ENCODE data around the gene PTPRCAP.

The PTPRCAP gene

DNA sequence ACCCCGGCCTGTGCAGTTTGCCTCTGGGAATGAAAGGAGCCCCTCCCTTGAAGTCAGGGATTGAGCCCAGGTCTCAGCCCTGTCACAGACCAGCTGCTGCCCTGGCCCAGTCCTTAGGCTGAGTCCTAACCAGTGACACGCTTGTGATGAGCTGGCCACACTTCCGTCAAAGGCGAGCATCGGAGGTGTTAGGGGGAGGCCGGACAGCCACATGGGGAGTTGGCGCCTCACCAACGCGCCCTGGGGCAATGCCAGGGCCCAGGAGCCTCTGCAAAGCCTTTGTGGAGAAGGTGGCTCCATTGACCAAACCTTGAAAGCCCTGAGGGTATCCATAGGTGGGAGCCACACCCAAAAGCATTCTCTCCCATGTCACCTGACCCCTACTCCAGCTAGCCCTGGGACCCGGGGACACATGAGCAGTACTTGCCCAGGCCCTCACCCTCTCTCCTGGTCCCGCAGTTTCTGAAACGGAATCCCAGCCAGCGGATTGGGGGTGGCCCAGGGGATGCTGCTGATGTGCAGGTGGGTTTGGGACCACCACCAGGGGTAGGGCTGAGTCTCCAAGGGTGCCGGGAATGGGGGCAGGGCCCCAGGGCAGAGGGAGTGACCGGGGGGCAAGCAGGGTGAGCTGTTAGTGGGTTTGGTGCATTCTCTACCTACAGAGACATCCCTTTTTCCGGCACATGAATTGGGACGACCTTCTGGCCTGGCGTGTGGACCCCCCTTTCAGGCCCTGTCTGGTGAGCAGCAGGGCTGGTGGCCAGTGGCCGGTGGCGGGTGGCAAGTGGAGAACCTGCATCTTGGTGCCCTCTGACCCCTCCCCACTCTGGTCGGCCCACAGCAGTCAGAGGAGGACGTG lies 3.7 kb downstream of the PTPRCAP start:
- TF ChIP-seq, protein P1, sequence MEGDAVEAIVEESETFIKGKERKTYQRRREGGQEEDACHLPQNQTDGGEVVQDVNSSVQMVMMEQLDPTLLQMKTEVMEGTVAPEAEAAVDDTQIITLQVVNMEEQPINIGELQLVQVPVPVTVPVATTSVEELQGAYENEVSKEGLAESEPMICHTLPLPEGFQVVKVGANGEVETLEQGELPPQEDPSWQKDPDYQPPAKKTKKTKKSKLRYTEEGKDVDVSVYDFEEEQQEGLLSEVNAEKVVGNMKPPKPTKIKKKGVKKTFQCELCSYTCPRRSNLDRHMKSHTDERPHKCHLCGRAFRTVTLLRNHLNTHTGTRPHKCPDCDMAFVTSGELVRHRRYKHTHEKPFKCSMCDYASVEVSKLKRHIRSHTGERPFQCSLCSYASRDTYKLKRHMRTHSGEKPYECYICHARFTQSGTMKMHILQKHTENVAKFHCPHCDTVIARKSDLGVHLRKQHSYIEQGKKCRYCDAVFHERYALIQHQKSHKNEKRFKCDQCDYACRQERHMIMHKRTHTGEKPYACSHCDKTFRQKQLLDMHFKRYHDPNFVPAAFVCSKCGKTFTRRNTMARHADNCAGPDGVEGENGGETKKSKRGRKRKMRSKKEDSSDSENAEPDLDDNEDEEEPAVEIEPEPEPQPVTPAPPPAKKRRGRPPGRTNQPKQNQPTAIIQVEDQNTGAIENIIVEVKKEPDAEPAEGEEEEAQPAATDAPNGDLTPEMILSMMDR (conservative IDR thresholded peaks at IDR 0.05; ENCODE audit: low read depth, low read length) = no peak
- no peak overlapping the region for H3K4me3 ChIP-seq (ENCODE audit: low read length)
- no peak for DNase-seq (ENCODE audit: low read depth)

DNA sequence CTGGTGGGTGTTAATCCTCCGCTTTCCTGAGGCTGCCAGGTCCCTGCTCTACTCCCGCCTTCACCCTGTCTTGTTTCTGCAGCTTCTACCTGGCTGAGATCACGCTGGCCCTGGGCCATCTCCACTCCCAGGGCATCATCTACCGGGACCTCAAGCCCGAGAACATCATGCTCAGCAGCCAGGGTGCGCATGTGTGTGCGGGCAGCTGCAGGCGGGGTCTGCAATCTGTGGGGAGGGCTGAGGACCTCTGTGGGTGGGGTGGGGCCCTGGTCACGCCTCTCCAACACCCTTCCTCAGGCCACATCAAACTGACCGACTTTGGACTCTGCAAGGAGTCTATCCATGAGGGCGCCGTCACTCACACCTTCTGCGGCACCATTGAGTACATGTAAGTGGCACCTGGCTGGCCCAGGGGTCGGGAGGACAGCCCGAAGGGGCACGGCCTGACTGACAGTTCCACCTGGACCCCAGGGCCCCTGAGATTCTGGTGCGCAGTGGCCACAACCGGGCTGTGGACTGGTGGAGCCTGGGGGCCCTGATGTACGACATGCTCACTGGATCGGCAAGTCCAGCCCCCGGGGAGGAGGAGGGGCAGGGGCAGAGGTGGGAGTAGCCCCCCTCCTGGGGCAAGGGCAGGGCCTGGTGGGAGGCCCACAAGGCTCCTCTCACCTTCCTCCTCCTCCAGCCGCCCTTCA lies 4.7 kb downstream of the PTPRCAP start:
- no peak overlapping the region for H3K4me3 ChIP-seq (ENCODE audit: low read length)
- TF ChIP-seq, protein P1 (conservative IDR thresholded peaks at IDR 0.05; ENCODE audit: low read depth, low read length) = no peak
- no peak for DNase-seq (ENCODE audit: low read depth)

DNA sequence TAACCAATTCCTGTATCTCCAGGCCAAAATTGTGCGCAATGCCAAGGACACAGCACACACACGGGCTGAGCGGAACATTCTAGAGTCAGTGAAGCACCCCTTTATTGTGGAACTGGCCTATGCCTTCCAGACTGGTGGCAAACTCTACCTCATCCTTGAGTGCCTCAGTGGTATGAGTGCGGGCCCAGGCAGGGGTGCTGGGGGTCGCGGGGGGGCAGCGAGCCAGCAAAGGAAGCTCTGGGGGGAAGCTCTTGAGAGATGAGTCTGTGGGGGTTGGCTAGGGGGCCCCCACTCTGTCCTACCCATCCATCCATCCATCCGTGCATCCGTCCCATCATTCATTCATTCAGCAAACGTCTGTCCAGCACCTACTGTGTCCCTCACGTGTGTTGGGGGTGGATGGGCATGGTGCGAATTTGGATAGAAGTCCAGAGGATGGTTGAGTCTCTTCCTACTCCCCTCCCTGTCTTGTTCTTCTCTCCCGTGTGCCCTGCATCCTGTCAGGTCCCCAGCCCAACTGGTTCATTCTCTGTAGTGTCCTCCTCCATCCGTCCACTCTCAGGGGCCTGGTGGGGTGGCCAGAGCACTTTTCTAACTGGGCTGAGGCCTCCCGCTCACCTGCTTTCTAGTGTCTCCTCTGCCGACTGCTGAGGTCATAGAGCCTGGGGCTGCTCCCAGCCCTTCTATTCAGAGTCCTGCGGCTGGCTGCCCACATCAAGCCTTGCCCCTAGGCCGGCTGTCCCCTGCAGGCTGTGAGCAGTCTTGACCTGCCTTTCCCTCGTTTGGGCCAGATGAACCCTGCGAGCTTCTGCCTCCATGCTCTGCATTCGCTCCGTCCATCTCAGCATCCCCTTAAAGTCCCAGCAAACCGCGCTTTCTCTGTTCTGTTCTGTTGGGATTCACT lies 5.9 kb downstream of the PTPRCAP start:
- no peak for DNase-seq (ENCODE audit: low read depth)
- TF ChIP-seq, protein P1 (conservative IDR thresholded peaks at IDR 0.05; ENCODE audit: low read depth, low read length) = no peak
- no peak overlapping the region for H3K4me3 ChIP-seq (ENCODE audit: low read length)

DNA sequence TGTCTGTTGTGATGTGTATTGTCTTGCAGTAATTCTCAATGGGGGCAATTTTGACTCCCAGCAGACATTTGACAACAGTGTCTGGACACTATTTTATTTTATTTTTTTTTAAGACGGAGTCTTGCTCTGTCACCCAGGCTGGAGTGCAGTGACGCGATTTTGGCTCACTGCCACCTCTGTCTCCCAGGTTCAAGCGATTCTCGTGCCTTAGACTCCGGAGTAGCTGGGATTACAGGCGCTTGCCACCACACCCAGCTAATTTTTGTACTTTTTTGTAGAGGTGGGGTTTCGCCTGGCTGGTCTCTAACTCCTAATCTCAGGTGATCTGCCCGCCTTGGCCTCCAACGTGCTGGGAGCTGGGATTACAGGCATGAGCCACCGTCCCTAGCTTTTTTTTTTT lies 7.8 kb downstream of the PTPRCAP start:
- TF ChIP-seq, protein P1 (conservative IDR thresholded peaks at IDR 0.05; ENCODE audit: low read depth, low read length) = no peak
- H3K4me3 ChIP-seq (ENCODE audit: low read length) = no peak overlapping the region
- no peak for DNase-seq (ENCODE audit: low read depth)

DNA sequence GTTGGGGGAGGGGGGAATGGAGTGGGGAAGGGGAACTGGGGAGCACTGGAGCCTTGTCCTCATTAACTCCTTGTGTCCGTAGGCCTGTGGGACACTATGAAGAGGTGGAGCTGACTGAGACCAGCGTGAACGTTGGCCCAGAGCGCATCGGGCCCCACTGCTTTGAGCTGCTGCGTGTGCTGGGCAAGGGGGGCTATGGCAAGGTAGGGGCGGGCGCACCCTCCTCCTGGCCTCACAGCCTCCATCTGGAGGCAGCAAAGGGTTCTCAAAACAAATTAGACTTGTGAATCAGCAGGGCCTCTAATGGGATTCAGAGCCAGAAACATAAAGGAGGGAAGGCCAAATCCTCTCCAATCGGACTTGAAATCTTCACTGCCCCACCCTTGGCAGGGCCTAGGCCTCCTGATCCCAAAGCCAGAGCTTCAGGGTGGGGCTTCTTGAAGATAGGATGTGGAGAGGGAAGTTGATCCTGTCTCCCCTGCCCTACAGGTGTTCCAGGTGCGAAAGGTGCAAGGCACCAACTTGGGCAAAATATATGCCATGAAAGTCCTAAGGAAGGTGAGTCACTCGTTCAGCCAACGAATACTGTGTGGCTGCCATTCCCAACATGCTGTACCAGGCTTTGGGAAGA lies 8.3 kb downstream of the PTPRCAP start:
- peak overlapping the region; percentile 63 for H3K4me3 ChIP-seq (ENCODE audit: low read length)
- DNase-seq (ENCODE audit: low read depth) = no peak
- TF ChIP-seq, protein P1 (conservative IDR thresholded peaks at IDR 0.05; ENCODE audit: low read depth, low read length) = no peak
